Kasumi-1 (cell line): Measurements from ENCODE around the gene RIMS4.

Source experiments
- DNase-seq, 2 experiments: peaks; one replicate each; lab custom pipeline; 2025; lab: John Stamatoyannopoulos, UW

Gene RIMS4

GRCh38 chr20:44701858-44702256 is 108.5 kb downstream of the RIMS4 start:
- no peak for DNase-seq
